Endothelial cell (in vitro differentiated cells): ENCODE measurements around the gene TENM4. TPM values are rescaled to one million over a fixed set of nuclear protein-coding genes. Genes with fewer than 3 reads are reported as not detected.

Source experiments
- DNase-seq: peaks from one replicate; pipeline ENCODE4 v3.0.0; 2021; ENCODE audit warnings: low spot score
- H3K27ac Mint-ChIP-seq: one replicate; pipeline ENCODE4 v1.8.0; 2021; ENCODE audit warnings: mixed read lengths, inconsistent platforms; ENCODE audit not compliant: unreplicated experiment
- H3K27me3 Mint-ChIP-seq: one replicate; pipeline ENCODE4 v1.8.0; 2021; ENCODE audit warnings: mild to moderate bottlenecking, moderate library complexity, mixed read lengths, inconsistent platforms; ENCODE audit not compliant: unreplicated experiment
- H3K36me3 Mint-ChIP-seq: one replicate; pipeline ENCODE4 v1.8.0; 2021; ENCODE audit warnings: mild to moderate bottlenecking, low read depth, mixed read lengths, inconsistent platforms; ENCODE audit not compliant: unreplicated experiment
- H3K4me1 Mint-ChIP-seq: one replicate; pipeline ENCODE4 v1.8.0; 2021; ENCODE audit warnings: mild to moderate bottlenecking, mixed read lengths, inconsistent platforms; ENCODE audit not compliant: unreplicated experiment
- H3K4me3 Mint-ChIP-seq: one replicate; pipeline ENCODE4 v1.8.0; 2021; ENCODE audit warnings: mild to moderate bottlenecking, mixed read lengths, inconsistent platforms; ENCODE audit not compliant: unreplicated experiment
- H3K9me3 Mint-ChIP-seq: one replicate; pipeline ENCODE4 v1.8.0; 2021; ENCODE audit warnings: mixed read lengths, inconsistent platforms; ENCODE audit not compliant: unreplicated experiment
- total RNA-seq: library from RNA; stranded (reverse); fragmentation: NEBNext Ultra II Directional; extraction: Animal tissue kit (Norgen Biotek cat#: 25700); gene quantifications from one replicate; pipeline ENCODE4 v1.2.1, GENCODE V29; 2021; ENCODE audit not compliant: unreplicated experiment
- TF ChIP-seq, protein P1 (sequence below): fragments of 200-600 bp; sonication (generic); IDR thresholded peaks from one replicate; pipeline ENCODE4 v1.5.0; 2021; ENCODE audit warnings: antibody characterized with exemption; ENCODE audit not compliant: unreplicated experiment

The TENM4 gene
- total RNA-seq, 1 donor from 2014 or later: 1.8 TPM

DNA sequence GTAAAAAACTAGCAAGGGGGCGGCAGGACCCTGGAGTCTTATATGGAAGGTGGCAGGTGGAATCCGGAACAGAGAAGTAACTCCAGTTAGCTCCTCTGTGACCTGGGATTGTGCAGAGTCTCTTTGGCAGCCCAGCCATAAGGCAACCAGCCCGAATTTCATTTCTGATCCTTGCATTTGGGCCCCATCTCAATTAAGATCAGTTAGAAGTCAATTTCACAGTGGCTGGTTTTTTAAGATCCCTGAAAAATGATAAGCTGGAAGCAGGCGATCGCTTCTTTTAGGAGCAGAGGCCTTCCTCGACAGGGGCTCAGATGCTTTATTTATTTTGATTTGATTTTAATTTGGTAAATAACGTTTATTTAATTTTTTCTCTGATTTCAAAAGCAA, 199.0 kb downstream of the TENM4 start:
- DNase-seq: no peak
- H3K27me3 Mint-ChIP-seq: peaks cover 2% of the 10 kb centered on the region
- H3K36me3 Mint-ChIP-seq: no peaks in the 10 kb centered on the region

DNA sequence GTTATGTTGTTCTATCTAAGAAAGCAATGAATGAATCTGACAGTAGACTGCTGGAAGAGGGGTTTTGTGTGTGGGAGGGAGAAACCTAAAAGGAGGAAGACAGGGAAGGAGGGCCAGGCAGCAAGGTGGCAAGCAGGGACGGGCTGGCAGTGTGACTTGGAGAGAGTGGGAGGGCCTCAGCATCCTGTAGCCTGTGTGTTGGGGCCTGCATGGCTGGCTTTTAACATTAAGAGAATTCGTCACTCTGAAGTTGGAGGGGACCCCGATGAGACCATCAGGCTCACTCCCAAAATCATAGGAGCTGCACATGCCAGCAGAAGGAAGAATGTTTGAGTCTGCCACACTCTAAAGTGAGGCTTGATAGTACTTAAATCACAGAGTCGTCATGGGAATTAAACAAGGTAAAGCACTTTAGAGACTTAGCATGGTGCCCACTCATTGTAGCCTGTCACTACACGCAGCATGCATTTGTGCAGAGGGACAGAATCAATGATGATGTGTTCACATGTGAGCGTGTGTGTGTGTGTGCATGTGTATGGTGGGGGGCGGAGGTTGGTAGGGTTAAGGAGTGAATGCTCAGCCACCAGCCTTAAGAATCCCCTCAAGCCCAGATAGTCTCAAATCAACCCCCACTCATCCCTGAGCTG, 199.5 kb downstream of the TENM4 start:
- DNase-seq: no peak
- H3K36me3 Mint-ChIP-seq: no peaks in the 10 kb centered on the region
- TF ChIP-seq, protein P1, sequence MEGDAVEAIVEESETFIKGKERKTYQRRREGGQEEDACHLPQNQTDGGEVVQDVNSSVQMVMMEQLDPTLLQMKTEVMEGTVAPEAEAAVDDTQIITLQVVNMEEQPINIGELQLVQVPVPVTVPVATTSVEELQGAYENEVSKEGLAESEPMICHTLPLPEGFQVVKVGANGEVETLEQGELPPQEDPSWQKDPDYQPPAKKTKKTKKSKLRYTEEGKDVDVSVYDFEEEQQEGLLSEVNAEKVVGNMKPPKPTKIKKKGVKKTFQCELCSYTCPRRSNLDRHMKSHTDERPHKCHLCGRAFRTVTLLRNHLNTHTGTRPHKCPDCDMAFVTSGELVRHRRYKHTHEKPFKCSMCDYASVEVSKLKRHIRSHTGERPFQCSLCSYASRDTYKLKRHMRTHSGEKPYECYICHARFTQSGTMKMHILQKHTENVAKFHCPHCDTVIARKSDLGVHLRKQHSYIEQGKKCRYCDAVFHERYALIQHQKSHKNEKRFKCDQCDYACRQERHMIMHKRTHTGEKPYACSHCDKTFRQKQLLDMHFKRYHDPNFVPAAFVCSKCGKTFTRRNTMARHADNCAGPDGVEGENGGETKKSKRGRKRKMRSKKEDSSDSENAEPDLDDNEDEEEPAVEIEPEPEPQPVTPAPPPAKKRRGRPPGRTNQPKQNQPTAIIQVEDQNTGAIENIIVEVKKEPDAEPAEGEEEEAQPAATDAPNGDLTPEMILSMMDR: no peak
- peaks cover 2% of the 10 kb centered on the region for H3K27me3 Mint-ChIP-seq
- no peaks in the 10 kb centered on the region for H3K9me3 Mint-ChIP-seq
- H3K4me1 Mint-ChIP-seq: peaks cover 5% of the 10 kb centered on the region
- H3K4me3 Mint-ChIP-seq: no peak overlapping the region
- H3K27ac Mint-ChIP-seq: no peak overlapping the region

More for the DNA sequence above, 199.0 kb downstream of the TENM4 start:
- Mint-ChIP-seq H3K4me3 (no peak overlapping the region), H3K4me1 (peaks cover 5% of the 10 kb centered on the region), H3K27ac (no peak overlapping the region), H3K9me3 (no peaks in the 10 kb centered on the region)
- TF ChIP-seq, protein P1: no peak

- Mint-ChIP-seq H3K9me3 (no peaks in the 10 kb centered on the region), H3K27ac (peak overlapping the region; percentile 55)
These were observed 203.1 kb downstream of the TENM4 start for GRCh38 chr11:79237703-79238102.

DNA sequence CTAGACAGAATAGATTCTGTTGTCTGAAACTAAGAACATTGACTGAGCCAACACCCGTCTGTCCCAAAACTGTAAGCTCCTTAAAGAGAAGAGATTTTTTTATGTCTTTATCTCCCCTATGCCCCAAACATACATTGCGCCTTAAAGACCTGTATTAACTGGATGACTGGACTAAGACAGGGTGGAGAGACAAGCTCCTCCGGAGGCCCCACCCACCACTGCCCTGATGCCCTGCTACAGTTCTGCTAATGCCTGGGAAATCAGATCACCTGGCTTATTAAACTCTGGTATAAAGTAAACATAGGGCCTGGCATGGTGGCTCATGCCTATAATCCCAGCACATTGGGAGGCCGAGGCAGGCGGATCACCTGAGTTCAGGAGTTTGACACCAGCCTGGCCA, 203.7 kb downstream of the TENM4 start:
- no peaks in the 10 kb centered on the region for H3K36me3 Mint-ChIP-seq
- no peaks in the 10 kb centered on the region for H3K9me3 Mint-ChIP-seq
- TF ChIP-seq, protein P1: no peak
- H3K4me1 Mint-ChIP-seq: peaks cover 5% of the 10 kb centered on the region
- H3K27me3 Mint-ChIP-seq: peaks cover 4% of the 10 kb centered on the region
- no peak overlapping the region for H3K4me3 Mint-ChIP-seq
- H3K27ac Mint-ChIP-seq: no peak overlapping the region
- no peak for DNase-seq

More at GRCh38 chr11:79237703-79238102, 203.1 kb downstream of the TENM4 start:
- no peak for DNase-seq
- TF ChIP-seq, protein P1: no peak
- peaks cover 5% of the 10 kb centered on the region for H3K4me1 Mint-ChIP-seq
- no peak overlapping the region for H3K4me3 Mint-ChIP-seq
- H3K36me3 Mint-ChIP-seq: no peaks in the 10 kb centered on the region
- H3K27me3 Mint-ChIP-seq: no peaks in the 10 kb centered on the region

DNA sequence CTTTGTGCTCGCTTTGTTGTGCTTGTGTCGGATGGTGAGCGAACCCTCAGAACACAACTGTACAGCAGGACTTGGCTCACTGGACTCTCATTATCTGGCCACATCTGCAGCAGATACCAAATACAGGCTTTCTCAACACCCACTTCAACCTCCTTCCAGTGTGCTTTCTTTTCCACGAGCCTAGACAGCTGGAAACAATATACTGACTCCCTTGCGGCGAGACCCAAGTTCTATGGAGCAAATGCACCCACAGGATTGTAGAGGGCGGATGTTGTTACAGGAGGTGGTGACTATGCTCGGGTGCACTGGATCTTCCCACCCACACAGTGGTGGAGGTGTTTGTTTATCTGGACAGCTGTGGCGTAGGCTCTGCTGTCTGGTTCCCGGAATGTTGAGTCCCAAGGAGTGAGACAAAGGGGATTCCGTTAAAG, 204.3 kb downstream of the TENM4 start:
- H3K27ac Mint-ChIP-seq: peak overlapping the region; percentile 1
- H3K36me3 Mint-ChIP-seq: no peaks in the 10 kb centered on the region
- no peaks in the 10 kb centered on the region for H3K9me3 Mint-ChIP-seq
- TF ChIP-seq, protein P1: no peak
- peaks cover 5% of the 10 kb centered on the region for H3K27me3 Mint-ChIP-seq
- H3K4me1 Mint-ChIP-seq: peaks cover 5% of the 10 kb centered on the region
- no peak for DNase-seq
- H3K4me3 Mint-ChIP-seq: no peak overlapping the region
